LNCAP (cell line): Measurements from ENCODE around the gene EEF1A2.

ENCODE experiments used
- TF ChIP-seq, protein P1 (sequence below): fragments of 450-650 bp; IDR thresholded peaks from 2 replicates; pipeline ENCODE4 v1.5.1; 2017; ENCODE audit warnings: mild to moderate bottlenecking

EEF1A2 gene

DNA sequence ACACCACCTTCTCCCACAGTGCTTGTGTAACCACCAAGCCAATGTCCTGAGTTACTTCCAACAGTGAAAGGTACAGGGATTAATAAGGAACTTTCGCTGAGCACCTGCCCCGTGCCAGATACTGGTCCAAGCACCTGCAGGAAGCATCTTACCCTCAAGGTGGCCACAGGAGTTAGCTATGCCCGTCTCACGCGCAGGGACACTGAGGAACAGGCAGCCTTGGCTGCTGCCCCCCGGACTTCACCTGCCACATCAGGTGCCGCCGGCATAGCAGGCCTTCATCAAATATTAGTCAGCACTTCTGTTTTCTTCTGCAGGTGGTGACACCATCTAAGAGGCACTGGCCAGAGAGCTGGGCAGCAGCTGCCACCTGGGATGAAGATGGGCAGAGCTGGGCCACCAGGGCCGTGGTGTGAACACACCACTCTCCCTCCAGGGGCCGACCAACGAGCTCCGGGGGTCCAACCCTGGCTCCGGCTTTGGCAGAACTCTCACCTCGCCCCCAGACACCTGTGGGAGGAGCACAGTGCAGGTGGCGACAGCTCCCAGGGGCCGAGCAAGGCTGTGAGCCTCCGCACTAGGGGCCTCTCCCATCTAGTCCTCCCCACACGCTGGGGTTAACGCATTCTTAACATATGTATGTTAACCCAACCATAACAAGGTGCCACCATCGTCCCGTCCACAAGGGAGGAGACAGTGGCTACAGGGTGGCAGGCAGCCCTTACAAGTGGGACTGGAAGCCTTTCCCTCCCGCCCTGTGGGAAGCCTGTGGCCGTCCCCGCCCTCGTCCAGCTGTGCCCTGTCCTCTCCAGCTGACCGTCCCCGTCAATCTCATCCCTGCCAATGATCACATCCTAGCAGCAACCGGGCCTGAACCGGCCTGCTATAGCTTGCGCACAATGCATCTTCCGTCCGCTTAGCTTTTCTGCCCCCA is 18.8 kb upstream of the EEF1A2 start:
- TF ChIP-seq, protein P1, sequence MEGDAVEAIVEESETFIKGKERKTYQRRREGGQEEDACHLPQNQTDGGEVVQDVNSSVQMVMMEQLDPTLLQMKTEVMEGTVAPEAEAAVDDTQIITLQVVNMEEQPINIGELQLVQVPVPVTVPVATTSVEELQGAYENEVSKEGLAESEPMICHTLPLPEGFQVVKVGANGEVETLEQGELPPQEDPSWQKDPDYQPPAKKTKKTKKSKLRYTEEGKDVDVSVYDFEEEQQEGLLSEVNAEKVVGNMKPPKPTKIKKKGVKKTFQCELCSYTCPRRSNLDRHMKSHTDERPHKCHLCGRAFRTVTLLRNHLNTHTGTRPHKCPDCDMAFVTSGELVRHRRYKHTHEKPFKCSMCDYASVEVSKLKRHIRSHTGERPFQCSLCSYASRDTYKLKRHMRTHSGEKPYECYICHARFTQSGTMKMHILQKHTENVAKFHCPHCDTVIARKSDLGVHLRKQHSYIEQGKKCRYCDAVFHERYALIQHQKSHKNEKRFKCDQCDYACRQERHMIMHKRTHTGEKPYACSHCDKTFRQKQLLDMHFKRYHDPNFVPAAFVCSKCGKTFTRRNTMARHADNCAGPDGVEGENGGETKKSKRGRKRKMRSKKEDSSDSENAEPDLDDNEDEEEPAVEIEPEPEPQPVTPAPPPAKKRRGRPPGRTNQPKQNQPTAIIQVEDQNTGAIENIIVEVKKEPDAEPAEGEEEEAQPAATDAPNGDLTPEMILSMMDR = no peak

DNA sequence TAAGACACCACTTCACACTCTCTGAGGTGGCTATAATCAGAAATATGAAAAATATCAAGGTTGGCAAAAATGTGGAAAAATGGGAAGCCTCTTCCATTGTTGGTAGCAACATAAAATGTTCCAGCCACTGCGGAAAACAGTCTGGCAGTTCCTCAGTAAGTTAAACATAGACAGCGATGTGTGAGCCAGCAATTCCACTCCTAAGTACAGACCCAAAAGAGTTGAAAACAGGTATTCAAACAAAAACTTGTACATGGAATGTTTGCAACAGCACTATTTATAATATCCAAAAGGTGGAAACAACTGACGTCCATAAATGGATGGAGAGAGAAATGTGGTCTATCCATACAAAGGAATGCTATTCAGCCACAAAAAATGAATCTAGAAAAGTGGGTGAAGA is 14.3 kb upstream of the EEF1A2 start:
- TF ChIP-seq, protein P1 = no peak

DNA sequence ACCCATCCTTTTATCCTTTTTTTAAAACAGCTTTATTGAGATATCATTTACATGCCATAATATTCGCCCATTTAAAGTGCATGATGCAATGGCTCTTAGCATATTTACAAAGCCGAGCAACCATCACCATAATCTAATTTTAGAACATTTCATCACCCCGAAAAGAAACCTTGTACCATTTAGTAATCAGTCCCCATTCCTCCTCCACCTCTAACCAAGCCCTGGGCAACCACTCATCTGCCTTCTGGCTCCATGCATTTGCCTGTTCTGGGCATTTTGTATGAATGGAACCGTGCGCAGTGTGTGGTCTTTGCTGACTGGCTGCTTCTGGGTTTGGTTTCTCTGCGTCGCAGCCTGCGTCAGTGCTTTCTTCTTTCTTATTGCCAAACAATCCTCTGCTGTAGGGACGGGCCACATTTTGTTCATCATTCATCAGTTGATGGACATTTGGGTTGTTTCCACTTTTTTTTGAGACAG is 10.2 kb upstream of the EEF1A2 start:
- TF ChIP-seq, protein P1 = no peak

DNA sequence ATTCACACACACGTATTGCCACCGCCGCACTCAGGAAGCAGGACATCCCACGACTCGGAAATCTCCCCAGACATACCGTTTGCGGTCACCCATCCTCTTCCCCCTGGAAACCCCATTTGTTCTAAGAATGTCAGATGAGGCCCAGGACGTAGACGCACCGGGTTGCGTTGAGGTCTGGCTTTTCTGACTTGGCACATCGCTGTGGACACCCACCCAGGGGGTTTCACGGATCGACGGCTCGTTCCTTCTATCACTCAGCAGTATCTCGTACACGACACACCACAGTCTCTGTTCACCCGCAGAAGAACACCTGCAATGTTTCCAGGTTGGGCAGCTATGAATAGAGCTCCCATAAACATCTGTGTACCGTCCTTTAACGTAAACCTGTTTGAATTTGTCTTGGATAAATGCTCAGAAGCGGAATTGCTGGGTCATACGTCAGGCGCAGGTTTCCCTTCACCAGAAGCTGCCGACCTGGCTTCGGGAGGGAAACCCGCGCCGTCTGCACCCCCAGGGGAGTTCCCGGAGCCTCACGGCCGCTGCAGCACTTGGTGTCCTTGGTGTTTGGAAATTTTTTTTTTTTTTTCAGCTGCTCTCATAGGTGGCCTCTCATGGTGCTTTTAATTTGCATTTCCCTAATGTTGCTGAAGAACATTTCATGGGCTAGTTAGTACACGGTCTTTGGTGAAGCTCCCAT is 9.3 kb upstream of the EEF1A2 start:
- TF ChIP-seq, protein P1 = no peak

DNA sequence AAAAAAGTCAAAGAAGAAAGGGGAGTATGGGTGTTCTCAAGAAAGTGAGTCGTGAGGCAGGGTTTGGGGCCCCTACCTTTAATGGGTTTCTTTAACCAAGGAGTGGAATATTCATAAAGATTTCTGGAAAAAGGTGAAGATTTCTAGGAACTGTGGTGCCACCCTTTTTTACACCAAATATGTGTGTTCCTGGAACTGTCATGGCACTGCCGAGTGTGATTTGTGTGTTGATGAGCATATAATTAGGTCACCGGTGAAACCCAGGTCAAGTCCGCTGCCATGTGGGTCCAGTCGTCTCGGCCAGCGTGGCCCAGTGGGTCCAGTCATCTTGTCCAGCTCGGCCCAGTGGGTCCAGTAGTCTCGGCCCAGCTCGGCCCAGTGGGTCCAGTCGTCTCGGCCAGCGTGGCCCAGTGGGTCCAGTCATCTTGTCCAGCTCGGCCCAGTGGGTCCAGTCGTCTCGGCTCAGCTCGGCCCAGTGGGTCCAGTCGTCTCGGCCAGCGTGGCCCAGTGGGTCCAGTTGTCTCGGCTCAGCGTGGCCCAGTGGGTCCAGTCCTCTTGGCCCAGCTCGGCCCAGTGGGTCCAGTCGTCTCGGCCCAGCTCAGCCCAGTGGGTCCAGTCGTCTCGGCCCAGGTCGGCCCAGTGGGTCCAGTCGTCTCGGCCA is 8.3 kb upstream of the EEF1A2 start:
- TF ChIP-seq, protein P1 = no peak

DNA sequence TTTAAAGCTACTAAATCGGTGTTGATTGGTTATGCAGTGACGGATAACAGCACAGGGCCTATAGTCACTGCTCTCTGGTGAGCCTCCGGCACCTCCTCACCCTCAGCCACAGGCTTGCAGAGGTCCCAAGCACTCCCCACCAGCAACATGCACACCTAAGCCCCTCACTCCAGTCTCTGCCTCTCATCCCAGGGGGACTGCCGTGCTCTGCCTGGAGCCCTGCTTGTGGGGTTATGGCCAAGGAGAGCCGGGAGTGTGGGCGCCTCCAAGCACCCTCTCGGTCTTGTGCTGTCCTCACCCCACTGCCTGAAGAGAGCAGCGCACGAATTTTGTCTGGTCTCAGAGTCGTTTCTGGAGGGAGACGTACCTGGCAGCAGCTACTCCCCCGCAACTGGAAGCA is 6.8 kb upstream of the EEF1A2 start:
- TF ChIP-seq, protein P1 = no peak

DNA sequence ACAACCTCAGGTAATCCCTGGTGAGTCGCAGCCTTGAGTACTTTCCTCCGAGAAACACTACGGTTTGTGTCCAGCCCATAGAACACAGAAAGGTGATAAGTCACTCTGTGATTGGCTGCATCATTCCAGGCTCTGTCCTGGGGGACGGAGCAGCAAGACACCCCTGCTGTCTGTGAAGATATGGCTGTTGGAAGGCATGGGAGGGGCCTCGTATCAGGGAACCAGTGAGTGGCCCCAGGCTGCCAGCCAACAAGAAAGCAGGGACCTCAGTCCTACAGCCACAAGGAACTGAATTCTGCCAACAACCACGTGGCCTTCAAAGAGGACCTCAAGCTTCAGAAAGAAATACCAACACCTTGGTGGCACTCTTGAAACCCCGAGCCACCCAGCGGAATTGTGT is 6.4 kb upstream of the EEF1A2 start:
- TF ChIP-seq, protein P1 = no peak
